ENCODE data around the gene HES7. TPM values are rescaled to one million over a fixed set of nuclear protein-coding genes. Genes with fewer than 3 reads are reported as not detected.

Gene HES7
- total and polyA plus RNA-seq, 9 of the 15 experiments (the other 6 are each of a cell fraction or from before 2014, with no cell fraction given): 0.03 to 1.7 (median 0.14) TPM; not detected in 1

GRCh38 chr17:8151641-8152111 lies 27.8 kb upstream of the HES7 start (continued):
- TF ChIP-seq ETS1 (conservative IDR thresholded peaks at IDR 0.05; ENCODE audit: control insufficient read depth, low read depth, low read length) (peak; percentile 10; the same call in 1 of the 2 replicates), GTF2E2 (tag; IDR thresholded peaks at IDR 0.05) (0 out of 2 replicates have a peak, but pooled peaks have one; percentile 28), OTX1 (CRISPR knock-in tag; IDR thresholded peaks at IDR 0.05) (no peak), RBBP5 (IDR thresholded peaks at IDR 0.05; ENCODE audit: borderline replicate concordance, insufficient read depth, low read length, poor library complexity, severe bottlenecking) (peak; percentile 12), ZNF707 (CRISPR knock-in tag; conservative IDR thresholded peaks at IDR 0.05) (no peak)

- POLR2A ChIA-PET: interaction anchor here (0.7 to 2.8 kb wide), 3 partner anchors 11 to 39 kb away, joined by 4 to 19 read pairs (median 5); no protein-coding TSS in a partner anchor
- Histone ChIP-seq H3K4me3 (peak overlapping the region; percentile 53), H3K9me3 (replicated peaks; ENCODE audit: control insufficient read depth, insufficient read depth, low read depth, low read length) (no peaks in the 10 kb centered on the region), H3K4me1 (replicated peaks in 1 of 2; ENCODE audit: control insufficient read depth in 2 of 2, insufficient read depth in 2 of 2, low read length in 2 of 2) (peaks cover 31 to 67% of the 10 kb centered on the region in 2 experiments), H3K79me2 (ENCODE audit: control insufficient read depth, insufficient read depth, low read length) (peaks cover 43% of the 10 kb centered on the region), H2AFZ (ENCODE audit: low read depth, low read length) (0 out of 2 replicates have a peak overlapping the region, but pooled peaks have one; percentile 70), H3K9me1 (ENCODE audit: control insufficient read depth, insufficient read depth, low read length) (no peaks in the 10 kb centered on the region), H3K27ac (ENCODE audit: extremely low read depth, low read depth, low read length) (peak overlapping the region; percentile 78), H3K4me2 (ENCODE audit: insufficient read depth, low read length) (peak overlapping the region; percentile 89), H3K27me3 (ENCODE audit: control insufficient read depth in 2 of 2, insufficient read depth in 2 of 2, low read length in 2 of 2) (no peaks in the 10 kb centered on the region), H3K9ac (ENCODE audit: insufficient read depth in 1 of 2, low read depth in 2 of 2, low read length in 2 of 2) (peak overlapping the region; percentile 49 to 95), H4K20me1 (replicated peaks; ENCODE audit: control insufficient read depth, insufficient read depth, low read length) (0 out of 2 replicates have a peak, but pooled peaks cover 4% of the 10 kb centered on the region), H3K36me3 (ENCODE audit: control insufficient read depth, insufficient read depth, low read length) (peaks cover 37% of the 10 kb centered on the region; the same call in 2 of the 3 replicates)
- WGBS (ENCODE audit: insufficient coverage, low coverage, missing lambda C conversion rate): 0% methylated on average over 16 of the region's 38 CpGs
- intact Hi-C loops (cut with micrococcal nuclease) (no loop called here), in situ Hi-C loops (cut with MboI) (no loop called here)
- BruUV-seq (replicated peaks): TSS peak; percentile 31
- CTCF ChIA-PET (ENCODE audit: low intra/inter-chr PET ratio): interaction anchor here (0.6 kb wide), 1 partner anchor 403 kb away, joined by 3 read pairs; no protein-coding TSS in a partner anchor
- ATAC-seq (peak; percentile 69), DNase-seq (ENCODE audit: extremely low read depth in 1 of 4, low spot score in 3 of 4) (peak; percentile 69 to 88 (median 72)), FAIRE-seq (peak; percentile 75)
- TF ChIP-seq ZNF740 (CRISPR knock-in tag; IDR thresholded peaks at IDR 0.05) (peak; percentile 48; the same call in 1 of the 2 replicates), ZNF740 (tag; IDR thresholded peaks at IDR 0.05) (no peak), IRF1 (CRISPR knock-in tag; IDR thresholded peaks at IDR 0.05; ENCODE audit: borderline replicate concordance) (no peak), CREB3 (tag; conservative IDR thresholded peaks at IDR 0.05; ENCODE audit: low read depth) (no peak), BDP1 (IDR thresholded peaks at IDR 0.05; ENCODE audit: insufficient read depth, insufficient read length) (no peak), NFATC3 (IDR thresholded peaks at IDR 0.05) (no peak), FOXO4 (CRISPR knock-in tag; IDR thresholded peaks at IDR 0.05) (no peak)
Observed at GRCh38 chr17:8151120-8151640, 27.3 kb upstream of the HES7 start.

Measured in K562 (cell line).